DOHH2 (cell line): ENCODE measurements around the gene OXGR1.

Experiments
- CTCF ChIP-seq: fragments of 200-600 bp; sonication (generic); IDR thresholded peaks from one replicate; pipeline ENCODE4 v1.5.1; 2014; ENCODE audit warnings: antibody characterized with exemption, mild to moderate bottlenecking, low read depth, low read length; ENCODE audit not compliant: poor library complexity, severe bottlenecking
- EZH2phosphoT487 ChIP-seq: fragments of 200-600 bp; sonication (generic); IDR thresholded peaks from 2 replicates; pipeline ENCODE4 v1.6.1; 2017; ENCODE audit warnings: borderline replicate concordance, mild to moderate bottlenecking, antibody characterized with exemption, low read length, moderate library complexity, mixed read lengths

DNA sequence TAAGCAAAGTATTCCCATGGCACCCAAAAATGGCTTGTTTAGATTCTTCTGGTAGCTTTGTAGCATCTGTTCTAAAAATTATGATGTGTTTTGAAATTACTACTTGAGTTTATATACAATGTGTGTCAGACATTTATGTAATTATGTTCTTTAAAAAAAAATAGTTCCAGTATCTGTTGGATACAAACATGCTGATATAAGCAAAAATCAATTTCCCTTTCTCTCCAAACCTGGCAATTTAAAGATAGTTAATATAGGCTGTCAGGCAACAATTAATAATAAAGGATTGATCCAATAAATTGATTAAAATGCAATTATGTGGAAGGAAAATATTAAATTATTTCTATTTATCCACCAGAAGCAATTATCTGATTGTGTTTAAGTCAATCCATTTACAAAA is 41.7 kb downstream of the OXGR1 start:
- TF ChIP-seq CTCF = no peak
- TF ChIP-seq EZH2phosphoT487 = no peak
